H1 (cell line): Measurements from ENCODE around the gene SPOCD1. TPM values are rescaled to one million over a fixed set of nuclear protein-coding genes. Genes with fewer than 3 reads are reported as not detected.

ENCODE experiments used
- CTCF ChIA-PET: fragments of 300-600 bp; sonication (Branson Sonifier 250); formaldehyde crosslinking; loops from one replicate; lab custom pipeline; 2021; ENCODE audit not compliant: partially characterized antibody; lab: Charles Lee
- POLR2A ChIA-PET: fragments of 300-600 bp; sonication (Branson Sonifier 250); formaldehyde crosslinking; loops from one replicate; lab custom pipeline; 2021; ENCODE audit warnings: inconsistent platforms; ENCODE audit not compliant: partially characterized antibody; lab: Charles Lee
- DNase-seq, 2 experiments: peaks; one replicate each; pipeline versions ENCODE4 v3.0.0 to v3.0.0-alpha.2; 2010 to 2022; ENCODE audit warnings: low spot score in 2 of 2, low read depth in 1 of 2, mixed read lengths in 1 of 2
- FAIRE-seq: peaks from 2 replicates; lab custom pipeline; 2011; peaks lifted over from hg19 to GRCh38; lab: Jason Lieb, UNC
- H2AFZ ChIP-seq: 2 replicates; pipeline ENCODE4 v1.8.1; 2012; ENCODE audit warnings: low read length, inconsistent platforms
- H2AK5ac ChIP-seq: 2 replicates; pipeline ENCODE4 v1.6.1; 2013; ENCODE audit warnings: low read depth, low read length
- H2BK120ac ChIP-seq: replicated peaks from 2 replicates; pipeline ENCODE3; 2013; ENCODE audit warnings: low read depth, low read length, inconsistent platforms
- H2BK12ac ChIP-seq: 2 replicates; pipeline ENCODE4 v1.6.1; 2013; ENCODE audit warnings: low read depth, low read length
- H2BK15ac ChIP-seq: 2 replicates; pipeline ENCODE4 v1.6.1; 2013; ENCODE audit warnings: low read length
- H2BK20ac ChIP-seq: 2 replicates; pipeline ENCODE4 v1.6.1; 2013; ENCODE audit warnings: low read length
- H2BK5ac ChIP-seq: 2 replicates; pipeline ENCODE4 v1.6.1; 2013; ENCODE audit warnings: low read depth, low read length
- H3K14ac ChIP-seq: 2 replicates; pipeline ENCODE4 v1.6.1; 2013; ENCODE audit warnings: inconsistent platforms; ENCODE audit not compliant: insufficient read length
- H3K18ac ChIP-seq: 2 replicates; pipeline ENCODE4 v1.6.1; 2013; ENCODE audit warnings: low read length; ENCODE audit errors: extremely low read depth
- H3K23ac ChIP-seq: 2 replicates; pipeline ENCODE4 v1.6.1; 2013; ENCODE audit warnings: inconsistent platforms; ENCODE audit not compliant: insufficient read length
- H3K23me2 ChIP-seq: 2 replicates; pipeline ENCODE4 v1.6.1; 2013; ENCODE audit warnings: low read depth, low read length
- H3K27ac ChIP-seq: 2 replicates; pipeline ENCODE4 v1.6.1; 2011; ENCODE audit warnings: low read depth, low read length, inconsistent platforms
- H3K27me3 ChIP-seq, 4 experiments: replicated peaks in 1 of 4; 1 replicate in 1 of 4; 2 replicates in 3 of 4; pipeline versions ENCODE4 v1.6.1 to v1.8.1; 2011 to 2013; ENCODE audit warnings: low read length in 3 of 4, mild to moderate bottlenecking in 3 of 4, inconsistent platforms in 2 of 4, mixed read lengths in 2 of 4, moderate library complexity in 1 of 4; ENCODE audit not compliant: control insufficient read depth in 3 of 4, insufficient read depth in 3 of 4; ENCODE audit errors: extremely low read depth in 1 of 4
- H3K36me3 ChIP-seq, 4 experiments: 2 replicates each; pipeline versions ENCODE4 v1.6.1 to v1.8.1; 2011 to 2013; ENCODE audit warnings: mild to moderate bottlenecking in 4 of 4, low read length in 3 of 4, moderate library complexity in 2 of 4, control low read depth in 1 of 4, inconsistent platforms in 1 of 4; ENCODE audit not compliant: insufficient read depth in 4 of 4, control insufficient read depth in 2 of 4
- H3K4ac ChIP-seq: replicated peaks from 2 replicates; pipeline ENCODE3; 2013; ENCODE audit warnings: low read length, low read depth, mixed read lengths, inconsistent platforms; ENCODE audit not compliant: insufficient read length
- H3K4me1 ChIP-seq, 4 experiments: replicated peaks in 1 of 4; 1 replicate in 1 of 4; 2 replicates in 3 of 4; pipeline versions ENCODE4 v1.6.1 to v1.8.1; 2011 to 2013; ENCODE audit warnings: low read length in 3 of 4, inconsistent platforms in 2 of 4, mixed read lengths in 1 of 4; ENCODE audit not compliant: insufficient read depth in 4 of 4, control insufficient read depth in 3 of 4
- H3K4me2 ChIP-seq, 2 experiments: 2 replicates each; pipeline versions ENCODE4 v1.6.1 to v1.8.1; 2011 to 2013; ENCODE audit warnings: low read depth in 2 of 2, low read length in 2 of 2, control low read depth in 1 of 2, inconsistent platforms in 1 of 2, mild to moderate bottlenecking in 1 of 2; ENCODE audit not compliant: insufficient read depth in 1 of 2
- H3K4me3 ChIP-seq, 4 experiments: fragments of 200-600, 300-600 bp in 1 of 4; sonication (generic), shearing (Covaris generic), sonication (Bioruptor Twin) in 1 of 4; 2 replicates each; pipeline versions ENCODE4 v1.5.1 to v1.8.1; 2011 to 2016; ENCODE audit warnings: low read length in 4 of 4, low read depth in 3 of 4, control low read depth in 2 of 4, inconsistent platforms in 2 of 4, mild to moderate bottlenecking in 2 of 4, mixed read lengths in 1 of 4, moderate library complexity in 1 of 4; ENCODE audit not compliant: insufficient read depth in 2 of 4; ENCODE audit errors: extremely low read depth in 1 of 4
- H3K56ac ChIP-seq: replicated peaks from 2 replicates; pipeline ENCODE3; 2013; ENCODE audit warnings: low read depth, mild to moderate bottlenecking, mixed read lengths, low read length, inconsistent platforms; ENCODE audit not compliant: insufficient read length
- H3K79me1 ChIP-seq: 2 replicates; pipeline ENCODE4 v1.6.1; 2013; ENCODE audit warnings: low read depth, low read length, control low read depth
- H3K79me2 ChIP-seq, 2 experiments: 2 replicates each; pipeline versions ENCODE4 v1.6.1 to v1.8.1; 2012 to 2013; ENCODE audit warnings: low read length in 2 of 2, mild to moderate bottlenecking in 2 of 2, inconsistent platforms in 1 of 2; ENCODE audit not compliant: insufficient read depth in 2 of 2, control insufficient read depth in 1 of 2
- H3K9ac ChIP-seq, 4 experiments: replicated peaks in 1 of 4; 1 replicate in 1 of 4; 2 replicates in 3 of 4; pipeline versions ENCODE4 v1.6.1 to v1.8.1; 2011 to 2013; ENCODE audit warnings: low read depth in 3 of 4, low read length in 3 of 4, control low read depth in 2 of 4, mild to moderate bottlenecking in 2 of 4, moderate library complexity in 2 of 4, inconsistent platforms in 1 of 4; ENCODE audit errors: extremely low read depth in 1 of 4
- H3K9me3 ChIP-seq, 2 experiments: 2 replicates each; pipeline versions ENCODE4 v1.6.1 to v1.8.1; 2012 to 2013; ENCODE audit warnings: mild to moderate bottlenecking in 2 of 2, moderate library complexity in 2 of 2, control low read depth in 1 of 2, inconsistent platforms in 1 of 2, low read depth in 1 of 2, low read length in 1 of 2, mixed read lengths in 1 of 2; ENCODE audit not compliant: insufficient read depth in 2 of 2
- H4K20me1 ChIP-seq, 2 experiments: replicated peaks in 1 of 2; 2 replicates each; pipeline versions ENCODE3 to v1.8.1; 2011 to 2013; ENCODE audit warnings: inconsistent platforms in 2 of 2, low read length in 2 of 2, mild to moderate bottlenecking in 1 of 2; ENCODE audit not compliant: insufficient read depth in 2 of 2, control insufficient read depth in 1 of 2
- H4K5ac ChIP-seq: 2 replicates; pipeline ENCODE4 v1.6.1; 2013; ENCODE audit warnings: low read length, low read depth, mixed read lengths, inconsistent platforms; ENCODE audit not compliant: insufficient read length
- H4K8ac ChIP-seq: 2 replicates; pipeline ENCODE4 v1.8.0; 2013; ENCODE audit warnings: mild to moderate bottlenecking, moderate library complexity, low read length, inconsistent platforms; ENCODE audit not compliant: insufficient read depth; ENCODE audit errors: extremely low read depth
- H4K91ac ChIP-seq: replicated peaks from 2 replicates; pipeline ENCODE3; 2013; ENCODE audit warnings: low read length, mixed read lengths, inconsistent platforms; ENCODE audit not compliant: insufficient read length
- CHD1 ChIP-seq: IDR thresholded peaks from 2 replicates; pipeline ENCODE4 v1.6.1; 2012; ENCODE audit warnings: low read depth, low read length, improper control_type of control experiment
- GABPA ChIP-seq: IDR thresholded peaks from 2 replicates; pipeline ENCODE4 v1.6.1; 2011; ENCODE audit warnings: mild to moderate bottlenecking, low read length, moderate library complexity, borderline replicate concordance; ENCODE audit not compliant: insufficient read depth
- RNF2 ChIP-seq: fragments of 200-900, 300-1000 bp; sonication (generic); IDR thresholded peaks from 2 replicates; pipeline ENCODE4 v1.7.1; 2016; ENCODE audit warnings: borderline replicate concordance, low read depth, mild to moderate bottlenecking, antibody characterized with exemption, low read length; ENCODE audit not compliant: poor library complexity, severe bottlenecking; ENCODE audit errors: missing control alignments
- SP2 ChIP-seq: IDR thresholded peaks from 2 replicates; pipeline ENCODE4 v1.6.1; 2012; ENCODE audit warnings: mild to moderate bottlenecking, low read length, inconsistent platforms
- YY1 ChIP-seq: IDR thresholded peaks from 2 replicates; pipeline ENCODE4 v1.6.1; 2011; ENCODE audit warnings: low read depth, mild to moderate bottlenecking, low read length
- WGBS, 2 experiments: shearing (Covaris generic) in 1 of 2; methylation state at CpG; one replicate each; pipeline versions ENCODE4 v1.1.6 to v1.1.7; 2013 to 2015; ENCODE audit warnings: low lambda C conversion rate in 2 of 2, mixed read lengths in 2 of 2, inconsistent platforms in 1 of 2, low coverage in 1 of 2, missing lambda C conversion rate in 1 of 2; ENCODE audit not compliant: insufficient replicate concordance in 2 of 2, insufficient coverage in 1 of 2, insufficient read length in 1 of 2; ENCODE audit errors: extremely low coverage in 1 of 2, missing lambda C conversion rate in 1 of 2; 5-methylcytosine and 5-hydroxymethylcytosine counted together
- polyA plus RNA-seq, 7 experiments: library from polyadenylated mRNA; depleted of rRNA in 3 of 7; stranded (reverse) in 5 of 7; unstranded in 2 of 7; fragments of >200 nt in 5 of 7; fragments of 200-250 nt in 2 of 7; gene quantifications; 1 replicate in 5 of 7; 2 replicates in 1 of 7; 4 replicates in 1 of 7; pipeline versions ENCODE4 v1.2.1 to v1.2.3, GENCODE V29; 2011 to 2013; ENCODE audit warnings: missing spikeins in 2 of 7, mixed read lengths in 2 of 7
- total RNA-seq: library from RNA; stranded (reverse); fragmentation: NEBNext Ultra II Directional; extraction: Animal tissue kit (Norgen Biotek cat#: 25700); gene quantifications from 2 replicates; pipeline ENCODE4 v1.2.1, GENCODE V29; 2021
- TF ChIP-seq, protein P1 (sequence below), 3 experiments: IDR thresholded peaks; 1 replicate in 2 of 3; 2 replicates in 1 of 3; pipeline versions ENCODE4 v1.5.1 to v1.6.1; 2011; ENCODE audit warnings: low read length in 3 of 3, mild to moderate bottlenecking in 3 of 3, inconsistent platforms in 2 of 3, low read depth in 1 of 3, moderate library complexity in 1 of 3; ENCODE audit not compliant: insufficient read depth in 1 of 3; ENCODE audit errors: control extremely low read depth in 1 of 3

Gene SPOCD1
- total and polyA plus RNA-seq, 2 of the 8 experiments (the other 6 are each of a cell fraction or from before 2014, with no cell fraction given) = 1.8 to 2.9 TPM

DNA sequence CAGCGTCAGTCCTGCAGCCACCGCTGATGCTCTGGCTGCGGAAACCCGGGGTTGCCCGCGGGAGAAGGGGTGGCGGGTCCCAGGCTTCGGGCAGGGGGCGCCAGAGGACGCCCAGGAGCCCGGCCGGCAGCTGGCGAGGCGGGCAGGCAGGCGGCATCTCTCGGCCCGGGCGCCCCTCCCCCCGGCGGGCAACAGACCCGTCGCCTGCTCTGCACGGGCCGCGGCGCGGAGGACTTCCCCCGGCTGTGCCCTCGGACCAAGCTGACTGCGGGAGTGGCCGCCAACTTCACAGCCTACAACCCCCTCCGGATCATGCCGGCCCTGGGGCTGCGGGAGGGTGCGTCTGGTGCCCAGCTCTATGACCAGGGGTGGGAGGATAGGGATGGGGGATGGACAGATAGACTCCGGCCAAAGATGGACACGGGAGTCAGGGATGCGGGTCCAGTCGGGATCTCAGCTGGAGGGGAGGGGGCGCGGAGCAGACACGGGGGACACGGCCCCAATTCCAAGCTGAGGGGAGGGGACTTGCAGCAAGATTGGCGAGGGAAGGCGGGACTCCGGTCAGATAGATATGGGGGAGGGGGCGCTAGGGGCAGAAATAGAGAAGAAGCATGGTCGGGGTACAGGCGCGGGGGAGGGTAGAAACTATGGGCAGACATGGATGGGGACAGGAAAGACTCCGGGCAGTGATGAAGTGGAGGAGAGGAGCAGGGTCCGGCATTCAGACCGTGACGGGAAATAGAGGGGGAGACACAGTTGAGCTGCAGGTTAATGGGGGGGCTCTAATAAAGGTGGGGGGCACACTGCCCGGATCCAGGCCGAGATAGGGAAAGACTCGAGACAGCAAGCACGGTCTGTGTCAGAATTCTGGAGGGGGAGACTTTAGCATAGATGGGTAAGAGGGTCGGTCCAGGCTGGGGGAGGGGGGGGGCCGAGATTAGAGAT, 52.8 kb downstream of the SPOCD1 start:
- Histone ChIP-seq H2AFZ (peak overlapping the region; percentile 77; the same call in 1 of the 2 replicates), H3K18ac (peak overlapping the region; percentile 84), H4K8ac (peak overlapping the region; percentile 40; the same call in 1 of the 2 replicates), H4K5ac (no peak overlapping the region), H3K23me2 (peaks cover 17% of the 10 kb centered on the region), H2BK12ac (peak overlapping the region; percentile 71; the same call in 1 of the 2 replicates), H3K79me2 (peaks cover 0 to 4% of the 10 kb centered on the region in 2 experiments; a peak in 1 of 4 replicates), H3K23ac (no peak overlapping the region), H3K4ac (peak overlapping the region; percentile 19), H3K27ac (no peak overlapping the region), H4K91ac (peak overlapping the region; percentile 75), H2BK5ac (no peak overlapping the region), H2BK15ac (0 out of 2 replicates have a peak overlapping the region, but pooled peaks have one; percentile 50), H3K4me3 (peak overlapping the region; percentile 48 to 75 (median 62)), H4K20me1 (peaks cover 4 to 15% of the 10 kb centered on the region in 2 experiments), H3K4me2 (peak overlapping the region; percentile 86 to 90), H3K4me1 (peaks cover 24 to 55% (median 34%) of the 10 kb centered on the region in 4 experiments), H3K56ac (no peak overlapping the region), H3K36me3 (no peaks in the 10 kb centered on the region), H3K27me3 (peaks cover 3 to 16% (median 7%) of the 10 kb centered on the region in 4 experiments; a peak in 5 of 7 replicates), H2AK5ac (no peak overlapping the region), H3K79me1 (peaks cover 3% of the 10 kb centered on the region), H3K14ac (no peak overlapping the region), H3K9me3 (no peaks in the 10 kb centered on the region), H3K9ac (peak overlapping the region in 1 of 4 experiments; percentile 0; a peak in 1 of 7 replicates), H2BK20ac (no peak overlapping the region; the same call in 1 of the 2 replicates), H2BK120ac (no peak overlapping the region)
- 0% methylated on average over 33 of the region's 60 CpGs; no CpG with 5 or more reads in 1 of the 2 experiments for WGBS, 2 experiments
- FAIRE-seq = no peak
- CTCF ChIA-PET = interaction anchor here (0.7 to 14.0 kb wide), 24 partner anchors 8 to 243 kb away, joined by 3 to 206 read pairs (median 4); partner anchors contain the start of gene COL16A1
- DNase-seq = peak in 1 of 2 experiments; percentile 94
- POLR2A ChIA-PET = interaction anchor here (0.7 to 2.2 kb wide), 8 partner anchors 10 to 58 kb away, joined by 3 to 13 read pairs (median 6); partner anchors contain the start of gene COL16A1
- TF ChIP-seq SP2 = no peak
- peak; percentile 75; the same call in 1 of the 2 replicates for TF ChIP-seq GABPA
- TF ChIP-seq, protein P1, sequence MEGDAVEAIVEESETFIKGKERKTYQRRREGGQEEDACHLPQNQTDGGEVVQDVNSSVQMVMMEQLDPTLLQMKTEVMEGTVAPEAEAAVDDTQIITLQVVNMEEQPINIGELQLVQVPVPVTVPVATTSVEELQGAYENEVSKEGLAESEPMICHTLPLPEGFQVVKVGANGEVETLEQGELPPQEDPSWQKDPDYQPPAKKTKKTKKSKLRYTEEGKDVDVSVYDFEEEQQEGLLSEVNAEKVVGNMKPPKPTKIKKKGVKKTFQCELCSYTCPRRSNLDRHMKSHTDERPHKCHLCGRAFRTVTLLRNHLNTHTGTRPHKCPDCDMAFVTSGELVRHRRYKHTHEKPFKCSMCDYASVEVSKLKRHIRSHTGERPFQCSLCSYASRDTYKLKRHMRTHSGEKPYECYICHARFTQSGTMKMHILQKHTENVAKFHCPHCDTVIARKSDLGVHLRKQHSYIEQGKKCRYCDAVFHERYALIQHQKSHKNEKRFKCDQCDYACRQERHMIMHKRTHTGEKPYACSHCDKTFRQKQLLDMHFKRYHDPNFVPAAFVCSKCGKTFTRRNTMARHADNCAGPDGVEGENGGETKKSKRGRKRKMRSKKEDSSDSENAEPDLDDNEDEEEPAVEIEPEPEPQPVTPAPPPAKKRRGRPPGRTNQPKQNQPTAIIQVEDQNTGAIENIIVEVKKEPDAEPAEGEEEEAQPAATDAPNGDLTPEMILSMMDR (IDR thresholded peaks at IDR 0.05; ENCODE audit: control extremely low read depth in 1 of 3, insufficient read depth in 1 of 3, low read depth in 1 of 3, low read length in 3 of 3) = peak in 2 of 3 experiments; percentile 72 to 90; a peak in 3 of 4 replicates
- no peak for TF ChIP-seq CHD1
- peak; percentile 52 for TF ChIP-seq RNF2
- peak; percentile 74 for TF ChIP-seq YY1
